ENCODE data around the gene COL1A2.

COL1A2 gene

DNA sequence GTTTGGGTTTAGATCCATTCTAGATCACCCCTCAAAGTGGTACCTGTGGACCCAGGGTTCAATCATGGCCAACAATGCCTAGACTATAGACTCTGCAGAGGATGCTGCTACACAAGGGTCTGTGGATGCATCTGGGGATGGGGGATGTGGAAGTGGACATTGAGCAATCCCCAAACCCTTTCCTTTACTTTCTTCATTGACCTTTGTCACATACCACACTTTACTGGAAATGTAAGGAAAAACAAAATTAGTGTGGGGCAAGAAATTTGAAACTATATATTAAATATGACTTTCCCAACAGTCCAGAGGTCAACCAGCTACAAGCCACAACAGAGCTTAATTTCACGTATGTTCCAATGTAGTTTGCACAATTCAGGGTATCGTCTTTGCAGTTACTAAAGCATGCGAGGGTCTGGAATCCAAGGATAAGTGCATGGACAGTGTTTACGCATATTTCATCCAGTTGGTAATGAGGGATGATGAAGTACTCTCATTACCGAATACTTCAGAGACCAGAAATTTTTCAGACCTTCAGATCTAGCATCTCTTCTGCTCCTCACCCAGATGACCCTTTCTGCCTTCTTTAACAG lies 81.7 kb downstream of the COL1A2 start:
- Histone ChIP-seq H3K27me3 (ENCODE audit: insufficient read depth, poor library complexity, severe bottlenecking) (peaks cover 19% of the 10 kb centered on the region), H3K9me3 (ENCODE audit: severe bottlenecking) (peaks cover 5% of the 10 kb centered on the region), H3K27ac (ENCODE audit: poor library complexity, severe bottlenecking) (no peak overlapping the region), H3K4me1 (ENCODE audit: insufficient read depth, poor library complexity, severe bottlenecking) (no peaks in the 10 kb centered on the region), H3K36me3 (ENCODE audit: low read depth) (no peaks in the 10 kb centered on the region), H3K4me3 (ENCODE audit: severe bottlenecking) (no peak overlapping the region)
- TF ChIP-seq CTCF (IDR thresholded peaks at IDR 0.05; ENCODE audit: poor library complexity, severe bottlenecking), result no peak
- DNase-seq (ENCODE audit: low spot score), result no peak
- no peak for ATAC-seq (ENCODE audit: low read depth)

DNA sequence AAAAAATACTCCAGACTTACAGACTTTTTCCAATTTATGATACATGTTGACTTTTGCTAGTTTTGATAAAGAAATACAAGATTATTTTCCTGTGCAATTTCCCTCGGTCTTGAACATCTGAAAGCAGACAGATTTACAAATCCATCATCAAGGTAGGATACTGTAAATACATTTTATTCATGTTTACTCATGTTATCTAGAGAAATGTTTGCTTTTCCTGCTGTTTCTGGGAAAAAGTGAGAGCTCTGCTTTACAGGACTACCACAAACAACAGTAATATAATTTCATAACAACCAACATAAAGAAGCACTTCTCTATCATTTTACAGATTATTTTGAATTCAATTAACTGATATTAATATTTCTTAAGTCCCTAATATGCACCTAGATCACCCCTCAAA lies 83.2 kb downstream of the COL1A2 start:
- TF ChIP-seq CTCF (IDR thresholded peaks at IDR 0.05; ENCODE audit: poor library complexity, severe bottlenecking), result no peak
- Histone ChIP-seq H3K36me3 (ENCODE audit: low read depth) (no peaks in the 10 kb centered on the region), H3K27ac (ENCODE audit: poor library complexity, severe bottlenecking) (no peak overlapping the region), H3K9me3 (ENCODE audit: severe bottlenecking) (no peaks in the 10 kb centered on the region), H3K4me3 (ENCODE audit: severe bottlenecking) (no peak overlapping the region), H3K27me3 (ENCODE audit: insufficient read depth, poor library complexity, severe bottlenecking) (peaks cover 19% of the 10 kb centered on the region), H3K4me1 (ENCODE audit: insufficient read depth, poor library complexity, severe bottlenecking) (no peaks in the 10 kb centered on the region)
- ATAC-seq (ENCODE audit: low read depth) (no peak), DNase-seq (ENCODE audit: low spot score) (no peak)

GRCh38 chr7:94478648-94479214 lies 84.0 kb downstream of the COL1A2 start:
- no peak for TF ChIP-seq CTCF (IDR thresholded peaks at IDR 0.05; ENCODE audit: poor library complexity, severe bottlenecking)
- Histone ChIP-seq H3K36me3 (ENCODE audit: low read depth) (no peaks in the 10 kb centered on the region), H3K9me3 (ENCODE audit: severe bottlenecking) (no peaks in the 10 kb centered on the region), H3K27me3 (ENCODE audit: insufficient read depth, poor library complexity, severe bottlenecking) (peaks cover 19% of the 10 kb centered on the region), H3K4me3 (ENCODE audit: severe bottlenecking) (no peak overlapping the region), H3K27ac (ENCODE audit: poor library complexity, severe bottlenecking) (no peak overlapping the region), H3K4me1 (ENCODE audit: insufficient read depth, poor library complexity, severe bottlenecking) (no peaks in the 10 kb centered on the region)
- DNase-seq (ENCODE audit: low spot score) (no peak), ATAC-seq (ENCODE audit: low read depth) (no peak)
